ENCODE measurements around the gene CEP170B. TPM values are rescaled to one million over a fixed set of nuclear protein-coding genes. Genes with fewer than 3 reads are reported as not detected.
"Not testable (repeated sequence)": the region's sequence is repeated elsewhere in the genome, so short reads cannot be mapped to it uniquely, and the experiment has no call there.

Gene CEP170B
- total RNA-seq, 1 donor from 2014 or later, result 26.5 TPM

DNA sequence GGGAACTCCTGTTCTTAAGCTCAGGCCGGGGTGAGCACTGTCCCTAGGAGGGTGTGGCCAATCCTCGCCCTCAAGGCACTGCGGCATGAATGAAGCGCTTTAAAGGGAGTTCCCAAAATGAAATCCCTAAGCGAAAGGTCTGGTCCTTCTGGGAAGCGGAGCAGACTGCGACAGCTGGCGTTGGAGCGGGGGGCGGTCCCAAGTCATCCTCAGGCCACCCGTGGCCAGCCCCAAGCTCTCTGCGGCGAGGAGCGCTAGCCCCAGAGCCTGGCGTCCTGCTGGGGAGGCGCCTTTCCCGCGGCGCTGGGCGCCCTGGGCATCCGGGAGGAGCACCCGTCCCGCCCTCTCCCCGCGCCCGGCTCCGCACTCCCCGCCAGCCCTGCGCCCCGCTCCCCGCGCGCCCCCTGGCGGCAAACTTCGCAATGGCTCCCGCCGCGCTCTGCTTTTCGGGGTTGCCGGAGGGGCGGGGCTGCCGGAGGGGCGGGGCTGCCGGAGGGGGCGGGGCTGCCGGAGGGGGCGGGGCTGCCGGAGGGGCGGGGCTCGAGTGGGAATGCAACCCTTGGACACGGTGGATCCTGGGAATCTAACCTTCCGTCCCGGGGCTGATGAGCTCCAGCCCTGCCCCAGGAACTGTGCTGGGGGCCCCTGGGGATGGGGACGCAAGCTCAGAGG is 38.7 kb upstream of the CEP170B start:
- Mint-ChIP-seq H3K27ac (no peak overlapping the region), H3K9me3 (no peaks in the 10 kb centered on the region), H3K4me3 (peak overlapping the region; percentile 89), H3K4me1 (ENCODE audit: unreplicated experiment) (peaks cover 8% of the 10 kb centered on the region), H3K27me3 (peaks cover 26% of the 10 kb centered on the region), H3K36me3 (no peaks in the 10 kb centered on the region)
- TF ChIP-seq CTCF (conservative IDR thresholded peaks at IDR 0.05), result peak; percentile 94
- peak; percentile 98 for DNase-seq (ENCODE audit: extremely low spot score, unreplicated experiment)

- no peaks in the 10 kb centered on the region for H3K9me3 Mint-ChIP-seq
- H3K36me3 Mint-ChIP-seq, result no peaks in the 10 kb centered on the region
- H3K4me3 Mint-ChIP-seq, result peak overlapping the region; percentile 86
- H3K27me3 Mint-ChIP-seq, result peaks cover 26% of the 10 kb centered on the region
- DNase-seq (ENCODE audit: extremely low spot score, unreplicated experiment), result no peak
- peaks cover 6% of the 10 kb centered on the region for H3K4me1 Mint-ChIP-seq (ENCODE audit: unreplicated experiment)
- peak overlapping the region; percentile 46 for H3K27ac Mint-ChIP-seq
- TF ChIP-seq CTCF (conservative IDR thresholded peaks at IDR 0.05), result no peak
Measured at GRCh38 chr14:104826861-104827176, 38.2 kb upstream of the CEP170B start.

DNA sequence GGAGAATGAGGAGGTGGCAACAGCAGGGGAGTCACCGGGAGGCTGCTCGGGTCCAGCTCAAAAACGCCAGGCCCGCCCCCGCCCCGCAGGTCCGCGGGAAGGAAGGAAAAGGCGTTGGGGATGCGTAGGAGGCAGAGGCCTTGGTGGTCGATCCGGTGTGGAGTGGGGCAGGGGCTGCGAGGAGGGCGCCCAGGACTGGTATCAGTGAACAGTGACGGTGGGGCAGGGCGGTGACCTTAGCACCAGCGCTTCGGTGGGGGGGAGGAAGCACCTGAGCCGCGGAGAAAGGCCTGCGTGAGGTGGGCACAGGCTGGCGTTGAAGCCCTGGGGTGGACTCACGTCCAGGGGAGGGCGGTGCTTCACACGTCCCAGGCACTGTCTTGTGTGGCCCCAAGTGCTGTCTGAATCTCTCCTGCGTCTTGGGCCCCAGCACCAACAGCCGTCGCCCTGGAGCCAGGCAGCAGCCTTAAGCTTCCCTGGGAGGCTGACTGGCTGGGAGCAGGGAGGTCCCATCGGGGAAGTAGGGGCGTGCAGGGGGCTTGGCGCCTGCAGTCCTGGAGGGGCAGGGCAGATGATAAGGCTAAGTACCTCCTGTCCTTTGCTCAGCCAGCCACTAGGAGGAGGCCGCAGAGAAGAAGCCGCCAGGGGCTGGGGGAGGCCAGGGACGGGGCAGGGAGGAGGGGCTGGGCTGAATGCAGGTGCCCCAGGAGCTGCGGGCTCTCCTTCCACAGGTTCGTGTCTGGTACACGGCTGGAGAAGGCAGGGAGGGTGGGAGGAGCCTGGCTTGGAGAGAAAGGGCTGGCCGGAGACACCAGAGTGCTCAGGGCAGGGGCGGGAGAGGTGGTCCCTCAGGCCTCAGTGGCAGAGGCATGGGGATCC is 37.7 kb upstream of the CEP170B start:
- no peak for DNase-seq (ENCODE audit: extremely low spot score, unreplicated experiment)
- H3K4me3 Mint-ChIP-seq, result peak overlapping the region; percentile 86
- H3K4me1 Mint-ChIP-seq (ENCODE audit: unreplicated experiment), result peaks cover 5% of the 10 kb centered on the region
- peaks cover 26% of the 10 kb centered on the region for H3K27me3 Mint-ChIP-seq
- no peaks in the 10 kb centered on the region for H3K36me3 Mint-ChIP-seq
- H3K9me3 Mint-ChIP-seq, result no peaks in the 10 kb centered on the region
- H3K27ac Mint-ChIP-seq, result peak overlapping the region; percentile 46
- TF ChIP-seq CTCF (conservative IDR thresholded peaks at IDR 0.05), result peak; percentile 75

- Mint-ChIP-seq H3K4me3 (no peak overlapping the region), H3K27ac (no peak overlapping the region), H3K27me3 (peaks cover 4% of the 10 kb centered on the region), H3K36me3 (no peaks in the 10 kb centered on the region), H3K9me3 (no peaks in the 10 kb centered on the region), H3K4me1 (ENCODE audit: unreplicated experiment) (peaks cover 1% of the 10 kb centered on the region)
- DNase-seq (ENCODE audit: extremely low spot score, unreplicated experiment), result no peak
- no peak for TF ChIP-seq CTCF (conservative IDR thresholded peaks at IDR 0.05)
Measured at GRCh38 chr14:104830781-104831180, 34.3 kb upstream of the CEP170B start.

GRCh38 chr14:104836171-104836935 is 28.7 kb upstream of the CEP170B start:
- H3K36me3 Mint-ChIP-seq; H3K27ac Mint-ChIP-seq; H3K4me3 Mint-ChIP-seq; H3K4me1 Mint-ChIP-seq (ENCODE audit: unreplicated experiment); DNase-seq (ENCODE audit: extremely low spot score, unreplicated experiment); H3K9me3 Mint-ChIP-seq: not testable (repeated sequence)
- peaks cover 33% of the 10 kb centered on the region for H3K27me3 Mint-ChIP-seq
